ENCODE measurements around the gene ITIH4. TPM values are rescaled to one million over a fixed set of nuclear protein-coding genes. Genes with fewer than 3 reads are reported as not detected.

Gene ITIH4
- total RNA-seq, 1 experiment from 2014 or later = 1.7 TPM

GRCh38 chr3:52779837-52780585 lies 50.5 kb downstream of the ITIH4 start:
- Histone ChIP-seq H3K4me1 (ENCODE audit: insufficient read depth, low read length, poor library complexity, severe bottlenecking) (no peaks in the 10 kb centered on the region), H3K27me3 (replicated peaks; ENCODE audit: insufficient read depth, low read depth, low read length, poor library complexity) (no peaks in the 10 kb centered on the region), H3K27ac (ENCODE audit: low read depth, low read length, poor library complexity, severe bottlenecking) (no peak overlapping the region), H3K9me3 (ENCODE audit: low read depth, low read length, poor library complexity, severe bottlenecking) (no peaks in the 10 kb centered on the region), H3K4me3 (ENCODE audit: low read depth, low read length, poor library complexity, severe bottlenecking) (no peak overlapping the region), H3K36me3 (ENCODE audit: insufficient read depth, low read length, poor library complexity, severe bottlenecking) (no peaks in the 10 kb centered on the region)
- ChIA-PET POLR2A (ENCODE audit: low non-redundant PET) (no interaction called here), CTCF (no interaction called here)
- TF ChIP-seq CTCF (conservative IDR thresholded peaks at IDR 0.05; ENCODE audit: low read depth, low read length) = no peak
- no peak for TF ChIP-seq EZH2 (IDR thresholded peaks at IDR 0.05; ENCODE audit: borderline replicate concordance, low read depth, low read length, poor library complexity, severe bottlenecking)
- intact Hi-C loops (cut with micrococcal nuclease; ENCODE audit: unreplicated experiment) = no loop called here
- BruUV-seq (replicated peaks) = no TSS peak
- DNase-seq (ENCODE audit: low spot score) = no peak

- no TSS peak for BruUV-seq (replicated peaks)
- no peaks in the 10 kb centered on the region for H3K36me3 ChIP-seq (ENCODE audit: insufficient read depth, low read length, poor library complexity, severe bottlenecking)
- ChIA-PET CTCF (no interaction called here), POLR2A (ENCODE audit: low non-redundant PET) (no interaction called here)
- H3K4me1 ChIP-seq (ENCODE audit: insufficient read depth, low read length, poor library complexity, severe bottlenecking) = no peaks in the 10 kb centered on the region
- intact Hi-C loops (cut with micrococcal nuclease; ENCODE audit: unreplicated experiment) = no loop called here
- H3K27me3 ChIP-seq (replicated peaks; ENCODE audit: insufficient read depth, low read depth, low read length, poor library complexity) = no peaks in the 10 kb centered on the region
- H3K27ac ChIP-seq (ENCODE audit: low read depth, low read length, poor library complexity, severe bottlenecking) = no peak overlapping the region
- no peaks in the 10 kb centered on the region for H3K9me3 ChIP-seq (ENCODE audit: low read depth, low read length, poor library complexity, severe bottlenecking)
- no peak for TF ChIP-seq EZH2 (IDR thresholded peaks at IDR 0.05; ENCODE audit: borderline replicate concordance, low read depth, low read length, poor library complexity, severe bottlenecking)
- TF ChIP-seq CTCF (conservative IDR thresholded peaks at IDR 0.05; ENCODE audit: low read depth, low read length) = no peak
- no peak overlapping the region for H3K4me3 ChIP-seq (ENCODE audit: low read depth, low read length, poor library complexity, severe bottlenecking)
- no peak for DNase-seq (ENCODE audit: low spot score)
These were observed 51.2 kb downstream of the ITIH4 start for GRCh38 chr3:52779011-52779836.

- H3K9me3 ChIP-seq (ENCODE audit: low read depth, low read length, poor library complexity, severe bottlenecking) = no peaks in the 10 kb centered on the region
- H3K4me1 ChIP-seq (ENCODE audit: insufficient read depth, low read length, poor library complexity, severe bottlenecking) = no peaks in the 10 kb centered on the region
- TF ChIP-seq CTCF (conservative IDR thresholded peaks at IDR 0.05; ENCODE audit: low read depth, low read length) = no peak
- TF ChIP-seq EZH2 (IDR thresholded peaks at IDR 0.05; ENCODE audit: borderline replicate concordance, low read depth, low read length, poor library complexity, severe bottlenecking) = no peak
- H3K27me3 ChIP-seq (replicated peaks; ENCODE audit: insufficient read depth, low read depth, low read length, poor library complexity) = no peaks in the 10 kb centered on the region
- no peak for DNase-seq (ENCODE audit: low spot score)
- POLR2A ChIA-PET (ENCODE audit: low non-redundant PET) = no interaction called here
- BruUV-seq (replicated peaks) = no TSS peak
- no peak overlapping the region for H3K4me3 ChIP-seq (ENCODE audit: low read depth, low read length, poor library complexity, severe bottlenecking)
- intact Hi-C loops (cut with micrococcal nuclease; ENCODE audit: unreplicated experiment) = no loop called here
- H3K27ac ChIP-seq (ENCODE audit: low read depth, low read length, poor library complexity, severe bottlenecking) = no peak overlapping the region
- CTCF ChIA-PET = no interaction called here
- H3K36me3 ChIP-seq (ENCODE audit: insufficient read depth, low read length, poor library complexity, severe bottlenecking) = no peaks in the 10 kb centered on the region
These were observed 52.3 kb downstream of the ITIH4 start for GRCh38 chr3:52777959-52778805.
